ENCODE data around the gene PTPN11. TPM values are rescaled to one million over a fixed set of nuclear protein-coding genes. Genes with fewer than 3 reads are reported as not detected.
A peak's percentile ranks its signal among the peaks of the same experiment; 100 is the strongest.

The PTPN11 gene
- total and polyA plus RNA-seq, 2 of the 13 experiments (the other 11 are each of a cell fraction or from before 2014, with no cell fraction given), result 30.0 to 63.5 TPM

DNA sequence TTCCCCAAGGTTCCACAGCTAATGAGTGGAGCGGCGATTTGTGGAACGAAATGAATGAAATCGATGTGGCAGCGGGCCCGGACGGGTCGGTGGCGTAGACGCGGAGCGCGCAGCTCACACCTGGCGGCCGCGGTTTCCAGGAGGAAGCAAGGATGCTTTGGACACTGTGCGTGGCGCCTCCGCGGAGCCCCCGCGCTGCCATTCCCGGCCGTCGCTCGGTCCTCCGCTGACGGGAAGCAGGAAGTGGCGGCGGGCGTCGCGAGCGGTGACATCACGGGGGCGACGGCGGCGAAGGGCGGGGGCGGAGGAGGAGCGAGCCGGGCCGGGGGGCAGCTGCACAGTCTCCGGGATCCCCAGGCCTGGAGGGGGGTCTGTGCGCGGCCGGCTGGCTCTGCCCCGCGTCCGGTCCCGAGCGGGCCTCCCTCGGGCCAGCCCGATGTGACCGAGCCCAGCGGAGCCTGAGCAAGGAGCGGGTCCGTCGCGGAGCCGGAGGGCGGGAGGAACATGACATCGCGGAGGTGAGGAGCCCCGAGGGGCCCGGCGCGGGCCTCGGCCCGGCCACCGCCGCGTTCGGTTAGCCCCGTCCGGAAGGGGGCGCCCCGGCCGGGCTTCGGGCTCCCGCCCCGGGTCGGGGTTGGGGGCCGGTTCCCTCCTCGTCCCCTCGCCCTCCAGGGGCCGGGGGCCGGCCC lies at the start of gene PTPN11 (continued):
- TF ChIP-seq CHD4 (IDR thresholded peaks at IDR 0.05; ENCODE audit: borderline replicate concordance, low read length), result no peak
- TF ChIP-seq, protein P1, sequence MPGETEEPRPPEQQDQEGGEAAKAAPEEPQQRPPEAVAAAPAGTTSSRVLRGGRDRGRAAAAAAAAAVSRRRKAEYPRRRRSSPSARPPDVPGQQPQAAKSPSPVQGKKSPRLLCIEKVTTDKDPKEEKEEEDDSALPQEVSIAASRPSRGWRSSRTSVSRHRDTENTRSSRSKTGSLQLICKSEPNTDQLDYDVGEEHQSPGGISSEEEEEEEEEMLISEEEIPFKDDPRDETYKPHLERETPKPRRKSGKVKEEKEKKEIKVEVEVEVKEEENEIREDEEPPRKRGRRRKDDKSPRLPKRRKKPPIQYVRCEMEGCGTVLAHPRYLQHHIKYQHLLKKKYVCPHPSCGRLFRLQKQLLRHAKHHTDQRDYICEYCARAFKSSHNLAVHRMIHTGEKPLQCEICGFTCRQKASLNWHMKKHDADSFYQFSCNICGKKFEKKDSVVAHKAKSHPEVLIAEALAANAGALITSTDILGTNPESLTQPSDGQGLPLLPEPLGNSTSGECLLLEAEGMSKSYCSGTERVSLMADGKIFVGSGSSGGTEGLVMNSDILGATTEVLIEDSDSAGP (CRISPR knock-in tag; IDR thresholded peaks at IDR 0.05; ENCODE audit: borderline replicate concordance), result peak; percentile 85; the same call in 1 of the 2 replicates
- TF ChIP-seq, protein P2, sequence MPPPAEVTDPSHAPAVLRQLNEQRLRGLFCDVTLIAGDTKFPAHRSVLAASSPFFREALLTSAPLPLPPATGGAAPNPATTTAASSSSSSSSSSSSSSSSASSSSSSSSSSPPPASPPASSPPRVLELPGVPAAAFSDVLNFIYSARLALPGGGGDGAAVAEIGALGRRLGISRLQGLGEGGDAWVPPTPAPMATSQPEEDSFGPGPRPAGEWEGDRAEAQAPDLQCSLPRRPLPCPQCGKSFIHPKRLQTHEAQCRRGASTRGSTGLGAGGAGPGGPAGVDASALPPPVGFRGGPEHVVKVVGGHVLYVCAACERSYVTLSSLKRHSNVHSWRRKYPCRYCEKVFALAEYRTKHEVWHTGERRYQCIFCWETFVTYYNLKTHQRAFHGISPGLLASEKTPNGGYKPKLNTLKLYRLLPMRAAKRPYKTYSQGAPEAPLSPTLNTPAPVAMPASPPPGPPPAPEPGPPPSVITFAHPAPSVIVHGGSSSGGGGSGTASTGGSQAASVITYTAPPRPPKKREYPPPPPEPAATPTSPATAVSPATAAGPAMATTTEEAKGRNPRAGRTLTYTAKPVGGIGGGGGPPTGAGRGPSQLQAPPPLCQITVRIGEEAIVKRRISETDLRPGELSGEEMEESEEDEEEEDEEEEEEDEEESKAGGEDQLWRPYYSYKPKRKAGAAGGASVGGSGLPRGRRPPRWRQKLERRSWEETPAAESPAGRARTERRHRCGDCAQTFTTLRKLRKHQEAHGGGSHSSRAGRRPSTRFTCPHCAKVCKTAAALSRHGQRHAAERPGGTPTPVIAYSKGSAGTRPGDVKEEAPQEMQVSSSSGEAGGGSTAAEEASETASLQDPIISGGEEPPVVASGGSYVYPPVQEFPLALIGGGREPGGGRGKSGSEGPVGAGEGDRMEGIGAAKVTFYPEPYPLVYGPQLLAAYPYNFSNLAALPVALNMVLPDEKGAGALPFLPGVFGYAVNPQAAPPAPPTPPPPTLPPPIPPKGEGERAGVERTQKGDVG (CRISPR knock-in tag; IDR thresholded peaks at IDR 0.05; ENCODE audit: borderline replicate concordance), result no peak
- no peak for TF ChIP-seq REXO4 (CRISPR knock-in tag; IDR thresholded peaks at IDR 0.05; ENCODE audit: borderline replicate concordance)
- no peak for TF ChIP-seq EZH2 (conservative IDR thresholded peaks at IDR 0.05; ENCODE audit: low read depth, low read length)
- TF ChIP-seq, protein P3, sequence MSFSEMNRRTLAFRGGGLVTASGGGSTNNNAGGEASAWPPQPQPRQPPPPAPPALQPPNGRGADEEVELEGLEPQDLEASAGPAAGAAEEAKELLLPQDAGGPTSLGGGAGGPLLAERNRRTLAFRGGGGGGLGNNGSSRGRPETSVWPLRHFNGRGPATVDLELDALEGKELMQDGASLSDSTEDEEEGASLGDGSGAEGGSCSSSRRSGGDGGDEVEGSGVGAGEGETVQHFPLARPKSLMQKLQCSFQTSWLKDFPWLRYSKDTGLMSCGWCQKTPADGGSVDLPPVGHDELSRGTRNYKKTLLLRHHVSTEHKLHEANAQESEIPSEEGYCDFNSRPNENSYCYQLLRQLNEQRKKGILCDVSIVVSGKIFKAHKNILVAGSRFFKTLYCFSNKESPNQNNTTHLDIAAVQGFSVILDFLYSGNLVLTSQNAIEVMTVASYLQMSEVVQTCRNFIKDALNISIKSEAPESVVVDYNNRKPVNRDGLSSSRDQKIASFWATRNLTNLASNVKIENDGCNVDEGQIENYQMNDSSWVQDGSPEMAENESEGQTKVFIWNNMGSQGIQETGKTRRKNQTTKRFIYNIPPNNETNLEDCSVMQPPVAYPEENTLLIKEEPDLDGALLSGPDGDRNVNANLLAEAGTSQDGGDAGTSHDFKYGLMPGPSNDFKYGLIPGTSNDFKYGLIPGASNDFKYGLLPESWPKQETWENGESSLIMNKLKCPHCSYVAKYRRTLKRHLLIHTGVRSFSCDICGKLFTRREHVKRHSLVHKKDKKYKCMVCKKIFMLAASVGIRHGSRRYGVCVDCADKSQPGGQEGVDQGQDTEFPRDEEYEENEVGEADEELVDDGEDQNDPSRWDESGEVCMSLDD (CRISPR knock-in tag; IDR thresholded peaks at IDR 0.05; ENCODE audit: borderline replicate concordance), result no peak
- TF ChIP-seq ZNF382 (CRISPR knock-in tag; IDR thresholded peaks at IDR 0.05; ENCODE audit: borderline replicate concordance), result no peak
- TF ChIP-seq DR1 (CRISPR knock-in tag; IDR thresholded peaks at IDR 0.05), result peak; percentile 72
- TF ChIP-seq MXI1 (IDR thresholded peaks at IDR 0.05; ENCODE audit: borderline replicate concordance, low read depth, low read length), result peak; percentile 83; the same call in 2 of the 3 replicates
- TF ChIP-seq, protein P4, sequence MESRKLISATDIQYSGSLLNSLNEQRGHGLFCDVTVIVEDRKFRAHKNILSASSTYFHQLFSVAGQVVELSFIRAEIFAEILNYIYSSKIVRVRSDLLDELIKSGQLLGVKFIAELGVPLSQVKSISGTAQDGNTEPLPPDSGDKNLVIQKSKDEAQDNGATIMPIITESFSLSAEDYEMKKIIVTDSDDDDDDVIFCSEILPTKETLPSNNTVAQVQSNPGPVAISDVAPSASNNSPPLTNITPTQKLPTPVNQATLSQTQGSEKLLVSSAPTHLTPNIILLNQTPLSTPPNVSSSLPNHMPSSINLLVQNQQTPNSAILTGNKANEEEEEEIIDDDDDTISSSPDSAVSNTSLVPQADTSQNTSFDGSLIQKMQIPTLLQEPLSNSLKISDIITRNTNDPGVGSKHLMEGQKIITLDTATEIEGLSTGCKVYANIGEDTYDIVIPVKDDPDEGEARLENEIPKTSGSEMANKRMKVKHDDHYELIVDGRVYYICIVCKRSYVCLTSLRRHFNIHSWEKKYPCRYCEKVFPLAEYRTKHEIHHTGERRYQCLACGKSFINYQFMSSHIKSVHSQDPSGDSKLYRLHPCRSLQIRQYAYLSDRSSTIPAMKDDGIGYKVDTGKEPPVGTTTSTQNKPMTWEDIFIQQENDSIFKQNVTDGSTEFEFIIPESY (CRISPR knock-in tag; IDR thresholded peaks at IDR 0.05), result peak; percentile 19; the same call in 1 of the 2 replicates
- TF ChIP-seq HOXA7 (CRISPR knock-in tag; IDR thresholded peaks at IDR 0.05), result no peak
- no peak for TF ChIP-seq ZBTB7A (CRISPR knock-in tag; IDR thresholded peaks at IDR 0.05)
- TF ChIP-seq, protein P5, sequence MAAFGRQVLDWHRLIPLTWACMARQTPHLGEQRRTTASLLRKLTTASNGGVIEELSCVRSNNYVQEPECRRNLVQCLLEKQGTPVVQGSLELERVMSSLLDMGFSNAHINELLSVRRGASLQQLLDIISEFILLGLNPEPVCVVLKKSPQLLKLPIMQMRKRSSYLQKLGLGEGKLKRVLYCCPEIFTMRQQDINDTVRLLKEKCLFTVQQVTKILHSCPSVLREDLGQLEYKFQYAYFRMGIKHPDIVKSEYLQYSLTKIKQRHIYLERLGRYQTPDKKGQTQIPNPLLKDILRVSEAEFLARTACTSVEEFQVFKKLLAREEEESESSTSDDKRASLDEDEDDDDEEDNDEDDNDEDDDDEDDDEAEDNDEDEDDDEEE (CRISPR knock-in tag; IDR thresholded peaks at IDR 0.05), result no peak
